MM.1S (cell line): ENCODE data around the gene EIPR1.

Experiments used
- DNase-seq: peaks from one replicate; pipeline ENCODE4 v3.0.0-alpha.2; 2015
- H2AFZ ChIP-seq: fragments of 300-600 bp; sonication (generic); 2 replicates; pipeline ENCODE4 v1.6.0; 2016; ENCODE audit warnings: antibody characterized with exemption, low read length
- H3F3A ChIP-seq: fragments of 300-600 bp; sonication (generic); 2 replicates; pipeline ENCODE4 v1.6.1; 2016; ENCODE audit warnings: mild to moderate bottlenecking, antibody characterized with exemption, low read length, moderate library complexity, mixed read lengths; ENCODE audit not compliant: insufficient read depth
- H3K27ac ChIP-seq: fragments of 300-600 bp; sonication (generic); 2 replicates; pipeline ENCODE4 v1.5.1; 2016; ENCODE audit warnings: mild to moderate bottlenecking, low read length
- H3K27me3 ChIP-seq: fragments of 300-600 bp; sonication (generic); replicated peaks from 2 replicates; pipeline ENCODE4 v1.6.0; 2016; ENCODE audit warnings: low read length; ENCODE audit not compliant: insufficient read depth
- H3K36me3 ChIP-seq: fragments of 300-600 bp; sonication (generic); replicated peaks from 2 replicates; pipeline ENCODE4 v1.6.1; 2016; ENCODE audit warnings: mild to moderate bottlenecking, low read length, mixed read lengths; ENCODE audit not compliant: insufficient read depth
- H3K4me1 ChIP-seq: fragments of 300-600 bp; sonication (generic); 2 replicates; pipeline ENCODE4 v1.6.1; 2016; ENCODE audit warnings: low read length, mixed read lengths
- H3K4me2 ChIP-seq: fragments of 300-600 bp; sonication (generic); 2 replicates; pipeline ENCODE4 v1.6.0; 2016; ENCODE audit warnings: low read depth, low read length
- H3K4me3 ChIP-seq: fragments of 300-600 bp; sonication (generic); 2 replicates; pipeline ENCODE4 v1.5.1; 2016; ENCODE audit warnings: low read length, mixed read lengths
- H3K79me2 ChIP-seq: fragments of 300-600 bp; sonication (generic); 2 replicates; pipeline ENCODE4 v1.6.1; 2016; ENCODE audit warnings: mixed run types, low read length, mixed read lengths
- H3K9ac ChIP-seq: fragments of 300-600 bp; sonication (generic); 2 replicates; pipeline ENCODE4 v1.6.1; 2016; ENCODE audit warnings: low read length, mixed read lengths
- H3K9me2 ChIP-seq: fragments of 300-600 bp; sonication (generic); replicated peaks from 2 replicates; pipeline ENCODE4 v1.6.1; 2016; ENCODE audit warnings: mild to moderate bottlenecking, low read length, mixed read lengths; ENCODE audit not compliant: insufficient read depth
- H3K9me3 ChIP-seq: fragments of 300-600 bp; sonication (generic); replicated peaks from 2 replicates; pipeline ENCODE4 v1.6.1; 2016; ENCODE audit warnings: mild to moderate bottlenecking, low read length, mixed read lengths; ENCODE audit not compliant: insufficient read depth
- H4K20me1 ChIP-seq: fragments of 300-600 bp; sonication (generic); 2 replicates; pipeline ENCODE4 v1.6.1; 2016; ENCODE audit warnings: mild to moderate bottlenecking, low read length, moderate library complexity, mixed read lengths; ENCODE audit not compliant: insufficient read depth
- CTCF ChIP-seq: fragments of 300-600 bp; sonication (generic); IDR thresholded peaks from 2 replicates; pipeline ENCODE4 v1.5.1; 2016; ENCODE audit warnings: antibody characterized with exemption, low read length, mixed read lengths
- EZH2 ChIP-seq: fragments of 300-600 bp; sonication (generic); optimal IDR thresholded peaks from 2 replicates; pipeline ENCODE3; 2017; ENCODE audit warnings: low read depth, mild to moderate bottlenecking, antibody characterized with exemption, low read length, mixed read lengths
- EZH2phosphoT487 ChIP-seq: fragments of 300-600 bp; sonication (generic); IDR thresholded peaks from 2 replicates; pipeline ENCODE4 v1.6.1; 2018; ENCODE audit warnings: antibody characterized with exemption, low read length

The EIPR1 gene

DNA sequence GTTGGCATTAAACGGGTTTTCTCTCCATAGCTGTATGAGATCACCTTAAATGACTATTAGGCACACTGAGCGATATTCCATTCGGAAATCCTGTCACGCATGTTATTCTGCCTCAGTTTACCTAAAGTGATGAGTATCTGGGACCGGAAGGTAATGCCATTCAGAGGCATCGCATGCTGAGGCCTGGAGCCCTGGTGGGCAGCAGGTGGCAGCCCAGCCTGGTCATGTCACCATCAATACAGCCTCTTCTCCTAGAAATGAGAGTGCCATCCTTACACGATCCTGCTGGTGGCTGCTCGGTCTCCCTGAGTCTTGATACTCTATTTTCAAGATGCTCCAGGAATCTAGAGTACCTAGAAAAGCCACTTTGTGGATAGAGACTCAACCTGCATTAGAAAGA lies 119.8 kb downstream of the EIPR1 start:
- H3K4me3 ChIP-seq: no peak overlapping the region
- H3K9me2 ChIP-seq: no peaks in the 10 kb centered on the region
- no peak for DNase-seq
- no peak overlapping the region for H3K9ac ChIP-seq
- H3K36me3 ChIP-seq: no peaks in the 10 kb centered on the region
- H3K9me3 ChIP-seq: no peaks in the 10 kb centered on the region; the same call in 1 of the 2 replicates
- no peaks in the 10 kb centered on the region for H3K79me2 ChIP-seq
- TF ChIP-seq EZH2: no peak
- TF ChIP-seq CTCF: no peak
- TF ChIP-seq EZH2phosphoT487: no peak
- no peaks in the 10 kb centered on the region for H3K4me1 ChIP-seq
- no peaks in the 10 kb centered on the region for H3F3A ChIP-seq
- no peaks in the 10 kb centered on the region for H4K20me1 ChIP-seq
- no peak overlapping the region for H3K4me2 ChIP-seq
- H3K27me3 ChIP-seq: no peaks in the 10 kb centered on the region
- H3K27ac ChIP-seq: no peak overlapping the region
- H2AFZ ChIP-seq: no peak overlapping the region

DNA sequence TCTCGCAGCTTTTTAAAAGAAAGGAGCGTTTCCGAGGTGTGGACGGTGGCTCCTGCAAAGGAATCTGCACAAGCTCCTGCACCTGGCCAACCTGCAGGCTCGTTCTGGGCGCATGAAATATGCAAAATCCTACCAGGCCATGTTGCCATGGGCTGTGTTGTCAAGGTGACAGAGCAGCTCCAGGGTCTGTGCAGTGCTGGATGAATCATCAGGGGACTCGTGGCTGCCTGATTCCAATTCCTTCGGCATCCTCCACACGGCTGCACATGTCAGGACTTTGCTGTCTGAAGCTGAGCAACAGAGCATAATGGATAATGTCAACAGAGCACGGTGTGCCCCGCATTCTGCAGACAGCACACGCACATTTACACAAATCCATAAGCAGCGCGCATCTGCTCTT lies 120.5 kb downstream of the EIPR1 start:
- H3K9ac ChIP-seq: no peak overlapping the region
- H3K9me2 ChIP-seq: no peaks in the 10 kb centered on the region
- H3K9me3 ChIP-seq: no peaks in the 10 kb centered on the region; the same call in 1 of the 2 replicates
- TF ChIP-seq EZH2 (no peak), CTCF (no peak), EZH2phosphoT487 (no peak)
- no peak for DNase-seq
- H3K4me1 ChIP-seq: no peaks in the 10 kb centered on the region
- H3K79me2 ChIP-seq: no peaks in the 10 kb centered on the region
- H3K4me2 ChIP-seq: no peak overlapping the region
- no peaks in the 10 kb centered on the region for H3K36me3 ChIP-seq
- H2AFZ ChIP-seq: no peak overlapping the region
- no peak overlapping the region for H3K4me3 ChIP-seq
- H3F3A ChIP-seq: no peaks in the 10 kb centered on the region
- no peaks in the 10 kb centered on the region for H3K27me3 ChIP-seq
- no peak overlapping the region for H3K27ac ChIP-seq
- no peaks in the 10 kb centered on the region for H4K20me1 ChIP-seq

GRCh38 chr2:3256605-3257004 lies 121.0 kb downstream of the EIPR1 start:
- Histone ChIP-seq H3K4me2 (no peak overlapping the region), H3K36me3 (no peaks in the 10 kb centered on the region), H3K79me2 (no peaks in the 10 kb centered on the region), H2AFZ (no peak overlapping the region), H3K4me1 (no peaks in the 10 kb centered on the region), H3K4me3 (no peak overlapping the region), H4K20me1 (no peaks in the 10 kb centered on the region), H3F3A (no peaks in the 10 kb centered on the region), H3K9me3 (no peaks in the 10 kb centered on the region; the same call in 1 of the 2 replicates), H3K9me2 (no peaks in the 10 kb centered on the region), H3K27me3 (no peaks in the 10 kb centered on the region), H3K27ac (no peak overlapping the region), H3K9ac (no peak overlapping the region)
- TF ChIP-seq EZH2phosphoT487 (no peak), EZH2 (no peak), CTCF (no peak)
- no peak for DNase-seq
